ACHN (cell line): ENCODE data around the gene MUSK.
"Not testable (repeated sequence)": the region's sequence is repeated elsewhere in the genome, so short reads cannot be mapped to it uniquely, and the experiment has no call there.

ENCODE experiments used
- DNase-seq: peaks from one replicate; pipeline ENCODE4 v3.0.0-alpha.2; 2015
- in situ Hi-C: cut with HindIII; loops from 2 replicates; pipeline ENCODE4 v1.10.0; 2017; ENCODE audit warnings: low sequenced_read_pairs, low pct_ligation_motif_present, low pct_unique_long_range_greater_than_20kb

MUSK gene

GRCh38 chr9:110785166-110785565 is 116.6 kb downstream of the MUSK start:
- in situ Hi-C loops = no loop called here
- DNase-seq = no peak

DNA sequence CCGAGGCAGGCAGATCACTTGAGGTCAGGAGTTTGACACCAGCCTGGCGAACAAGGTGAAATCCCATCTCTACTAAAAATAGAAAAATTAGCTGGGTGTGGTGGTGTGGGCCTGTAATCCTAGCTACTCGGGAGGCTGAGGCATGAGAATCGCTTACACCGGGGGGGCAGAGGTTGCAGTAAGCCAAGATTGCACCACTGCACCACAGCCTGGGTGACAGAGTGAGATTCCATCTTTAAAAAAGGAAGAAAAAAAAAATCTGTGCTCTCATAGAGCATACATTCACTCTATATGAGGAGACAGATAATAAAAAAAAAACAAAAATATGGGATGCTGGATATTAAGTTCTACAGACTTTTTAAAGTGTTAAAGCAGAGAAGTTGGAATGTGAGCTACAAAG is 119.8 kb downstream of the MUSK start:
- DNase-seq, in situ Hi-C loops: not testable (repeated sequence)

DNA sequence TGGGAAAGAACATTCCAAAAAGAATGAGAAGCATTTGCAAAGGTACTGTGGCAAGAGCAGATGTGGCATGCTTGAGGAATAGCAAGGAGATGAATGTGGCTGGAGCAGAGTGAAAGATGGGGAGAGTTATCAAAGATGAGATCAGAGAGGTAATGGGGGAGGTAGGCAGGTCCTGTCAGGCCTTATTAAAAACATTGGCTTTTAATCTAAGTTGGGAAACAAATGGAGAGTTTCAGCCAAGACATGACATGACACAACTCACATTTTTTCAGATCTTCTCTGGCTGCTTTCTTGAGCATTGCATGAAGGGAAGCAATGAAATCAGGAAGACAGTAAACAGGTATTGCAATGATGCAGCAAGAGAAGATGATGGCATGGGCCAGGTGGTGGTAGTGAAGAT is 120.3 kb downstream of the MUSK start:
- in situ Hi-C loops = no loop called here
- no peak for DNase-seq

GRCh38 chr9:110797611-110798010 is 129.0 kb downstream of the MUSK start:
- in situ Hi-C loops = no loop called here
- no peak for DNase-seq

DNA sequence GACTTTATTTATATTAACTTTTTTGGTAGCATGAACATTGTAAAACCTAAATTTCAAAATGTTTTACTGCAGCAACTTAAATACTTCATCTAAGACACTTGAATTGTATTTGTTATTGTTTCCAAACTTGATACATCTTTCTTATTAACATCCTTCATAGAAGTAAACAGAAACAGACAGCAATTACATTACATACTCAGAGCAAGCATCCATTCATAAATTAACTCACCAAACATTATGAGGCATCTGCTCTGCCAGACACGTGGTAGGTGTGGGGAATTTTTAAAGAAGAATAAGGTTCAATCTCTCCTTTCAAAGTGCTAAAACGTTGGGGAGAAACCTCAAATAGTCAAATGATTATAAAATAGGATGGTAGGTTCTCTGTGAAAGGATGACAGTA is 130.8 kb downstream of the MUSK start:
- in situ Hi-C loops = no loop called here
- DNase-seq = no peak

GRCh38 chr9:110801426-110801825 is 132.8 kb downstream of the MUSK start:
- in situ Hi-C loops = no loop called here
- no peak for DNase-seq

- DNase-seq = no peak
- in situ Hi-C loops = no loop called here
Measured at GRCh38 chr9:110802416-110803035, 133.9 kb downstream of the MUSK start.

DNA sequence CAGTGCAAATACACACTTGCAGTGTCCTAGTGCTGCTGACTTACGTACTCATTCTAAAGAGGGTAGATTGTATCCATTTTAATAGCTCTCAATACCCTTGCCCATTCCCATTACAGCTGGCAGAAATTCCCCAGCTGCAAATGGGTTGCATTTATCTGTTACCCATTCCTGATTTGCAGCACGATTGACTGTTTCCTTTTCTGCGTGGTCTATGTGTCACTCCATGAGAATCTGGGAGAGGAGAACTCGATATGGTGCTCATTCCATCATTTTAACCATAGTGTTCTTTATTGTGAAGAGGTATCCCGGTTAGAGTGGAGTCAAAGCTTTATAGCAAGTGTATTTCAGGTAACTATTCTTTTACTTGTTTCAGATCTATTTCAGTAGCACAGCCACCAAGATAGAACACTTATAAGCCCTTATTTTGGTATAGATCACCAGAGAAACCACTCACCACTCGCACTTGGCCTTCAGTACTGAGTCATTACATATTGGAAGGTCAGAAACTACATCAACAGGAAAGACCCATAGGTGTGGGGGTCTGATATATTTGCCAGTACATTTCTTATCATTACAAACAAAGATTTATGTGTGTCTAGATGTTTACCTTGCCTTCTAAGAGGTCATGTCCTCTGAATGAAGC is 139.5 kb downstream of the MUSK start:
- peak; percentile 2 for DNase-seq
- in situ Hi-C loops = no loop called here

DNA sequence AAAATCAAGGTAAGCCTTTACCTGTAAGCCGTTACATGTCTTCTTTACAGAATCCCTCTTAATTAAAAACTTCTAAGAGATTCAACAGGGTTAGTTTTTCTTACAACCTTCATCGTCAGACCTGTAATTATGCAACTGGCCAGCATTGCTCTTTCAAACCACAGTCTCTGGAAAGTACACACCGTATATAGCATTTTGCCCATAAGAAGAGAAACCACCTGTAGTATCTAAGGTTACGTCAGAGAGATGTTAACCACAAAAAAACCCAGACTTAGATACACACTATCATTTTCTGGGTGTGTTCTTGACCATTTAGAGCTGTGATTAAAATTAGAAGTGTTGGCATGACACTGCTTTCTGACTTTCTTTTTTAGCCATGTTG is 140.0 kb downstream of the MUSK start:
- no peak for DNase-seq
- in situ Hi-C loops = no loop called here

GRCh38 chr9:110809038-110809595 is 140.5 kb downstream of the MUSK start:
- in situ Hi-C loops = no loop called here

DNA sequence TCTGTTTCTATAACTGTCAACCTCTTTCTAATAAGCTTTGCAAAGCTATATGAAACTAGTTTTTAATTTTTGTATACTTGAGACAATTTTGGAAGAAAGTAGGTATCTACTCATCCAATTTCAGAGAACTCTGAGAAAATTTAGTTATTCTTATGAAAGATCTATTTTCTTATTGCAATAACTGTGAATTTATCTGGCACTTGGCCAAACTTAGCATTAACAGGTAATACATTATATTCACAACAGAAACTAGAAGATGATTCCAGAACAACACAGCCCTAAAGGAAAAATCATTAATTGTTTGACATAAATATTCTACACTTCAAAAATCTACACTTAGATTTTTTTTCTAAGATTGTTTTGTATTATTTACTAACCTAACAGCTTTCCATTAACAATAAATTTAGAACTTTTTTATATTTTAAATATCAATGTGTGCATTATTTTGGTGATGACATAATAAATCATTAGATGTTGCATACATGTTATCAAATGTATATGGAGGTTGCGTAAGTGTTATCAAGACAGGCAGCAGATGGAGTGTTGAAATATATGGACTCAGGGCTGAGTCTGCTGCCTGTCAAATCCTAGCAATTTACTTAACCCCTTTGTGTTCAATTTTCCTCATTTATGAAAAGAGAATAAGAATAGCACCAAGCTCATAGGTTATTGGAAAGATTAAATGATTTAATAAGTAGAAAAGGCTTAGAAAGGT is 141.8 kb downstream of the MUSK start:
- DNase-seq = no peak
- in situ Hi-C loops = no loop called here

More at GRCh38 chr9:110809038-110809595, 140.5 kb downstream of the MUSK start:
- DNase-seq = no peak

- in situ Hi-C loops = no loop called here
- no peak for DNase-seq
Measured at GRCh38 chr9:110812886-110813285, 144.3 kb downstream of the MUSK start.

- DNase-seq = no peak
Measured at GRCh38 chr9:110814159-110814558, 145.6 kb downstream of the MUSK start.

DNA sequence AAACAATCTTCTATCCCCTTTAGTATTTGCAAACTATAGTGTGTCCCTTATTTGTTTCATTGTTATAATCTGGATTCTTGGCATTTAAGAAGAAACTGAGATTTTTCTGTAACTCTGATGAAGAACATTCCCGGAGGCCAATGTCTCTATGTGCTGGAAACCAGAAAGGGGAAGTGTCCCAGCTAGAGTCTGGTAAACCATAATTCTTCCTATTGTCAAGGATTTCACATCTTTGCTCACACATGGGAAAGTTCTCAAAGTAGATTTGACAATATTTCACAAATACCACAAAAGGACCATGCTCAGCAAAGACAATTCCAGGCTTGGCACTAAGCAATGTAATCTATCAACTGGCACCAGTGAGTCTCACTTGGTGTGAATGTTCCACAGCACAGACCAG is 146.8 kb downstream of the MUSK start:
- in situ Hi-C loops = no loop called here

More at GRCh38 chr9:110814159-110814558, 145.6 kb downstream of the MUSK start:
- in situ Hi-C loops = no loop called here

DNA sequence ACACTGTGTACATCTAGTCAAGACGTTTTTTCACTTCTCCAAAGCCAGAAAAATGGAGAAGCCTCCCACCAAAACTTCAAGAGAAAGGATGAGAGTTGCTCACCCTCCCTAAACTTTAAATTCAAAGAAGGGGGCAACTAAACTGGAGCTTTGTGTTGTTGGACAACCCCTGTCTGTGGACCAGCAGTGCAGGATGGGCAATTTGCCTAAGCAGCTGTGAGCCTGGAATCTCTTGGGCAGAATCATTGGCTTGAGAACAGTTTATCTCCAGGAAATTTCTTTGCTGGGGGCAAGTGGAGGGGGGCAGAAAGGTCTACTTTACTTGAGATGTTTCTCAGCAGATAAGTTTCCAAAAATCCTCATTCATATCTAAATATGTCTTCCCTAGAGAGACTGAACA is 151.8 kb downstream of the MUSK start:
- in situ Hi-C loops = no loop called here
- DNase-seq = no peak

More for the DNA sequence above, 146.8 kb downstream of the MUSK start:
- DNase-seq = no peak

DNA sequence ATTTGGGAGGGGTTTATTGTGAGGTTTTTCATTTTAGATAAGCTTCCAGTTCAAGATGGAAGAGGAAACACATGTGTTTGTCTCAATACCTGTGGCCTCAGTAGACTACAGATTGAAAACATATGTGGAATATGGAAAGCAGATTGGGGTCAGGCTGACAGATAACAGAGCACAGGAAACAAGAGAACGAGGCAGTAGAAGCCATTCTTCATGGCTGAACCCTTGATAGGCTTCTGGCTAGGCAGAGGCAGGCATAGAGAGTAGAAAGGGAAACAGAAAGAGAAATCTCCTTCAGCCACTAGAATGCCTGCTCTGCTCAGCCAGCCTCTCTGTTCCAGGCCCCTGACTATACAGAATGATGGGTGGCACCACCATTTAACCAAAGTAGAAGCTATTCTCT is 152.5 kb downstream of the MUSK start:
- no peak for DNase-seq
- in situ Hi-C loops = no loop called here

DNA sequence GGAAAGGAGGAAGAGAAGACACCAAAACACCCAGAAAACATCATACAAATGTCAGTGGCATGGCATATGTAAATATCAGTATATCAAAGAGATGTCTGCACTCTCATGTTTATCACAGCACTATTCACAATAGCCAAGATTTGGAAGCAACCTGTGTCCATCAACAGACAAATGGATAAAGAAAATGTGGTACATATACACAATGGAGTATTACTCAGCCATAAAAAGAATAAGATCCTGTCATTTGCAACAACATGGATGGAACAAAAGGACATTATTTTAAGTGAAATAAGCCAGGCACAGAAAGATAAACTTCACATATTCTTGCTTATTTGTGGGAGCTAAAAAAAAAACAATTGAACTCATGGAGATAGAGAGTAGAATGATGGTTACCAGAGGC is 156.5 kb downstream of the MUSK start:
- in situ Hi-C loops = not testable (repeated sequence)

GRCh38 chr9:110825950-110826349 is 157.4 kb downstream of the MUSK start:
- in situ Hi-C loops = no loop called here
- DNase-seq = no peak

More for the DNA sequence above, 156.5 kb downstream of the MUSK start:
- not testable (repeated sequence) for DNase-seq

- in situ Hi-C loops, DNase-seq: not testable (repeated sequence)
Measured at GRCh38 chr9:110826400-110826799, 157.8 kb downstream of the MUSK start.
